Urothelium cell line (cell line): ENCODE measurements around the gene ARHGEF7.

Experiments used
- DNase-seq: peaks from one replicate; pipeline ENCODE4 v3.0.0; 2011; ENCODE audit warnings: low spot score, mixed read lengths
- FAIRE-seq: peaks from 2 replicates; lab custom pipeline; 2011; peaks lifted over from hg19 to GRCh38; lab: Jason Lieb, UNC

Gene ARHGEF7

GRCh38 chr13:111215081-111216047 lies 100.3 kb downstream of the ARHGEF7 start:
- DNase-seq, result no peak
- no peak for FAIRE-seq

- peak; percentile 19 for DNase-seq
- FAIRE-seq, result no peak
Measured at GRCh38 chr13:111216166-111216960, 101.3 kb downstream of the ARHGEF7 start.

- FAIRE-seq (no peak), DNase-seq (no peak)
Measured at GRCh38 chr13:111217641-111218040, 102.5 kb downstream of the ARHGEF7 start.

GRCh38 chr13:111219280-111219679 lies 104.2 kb downstream of the ARHGEF7 start:
- FAIRE-seq, result no peak
- no peak for DNase-seq

GRCh38 chr13:111219950-111220349 lies 104.8 kb downstream of the ARHGEF7 start:
- no peak for DNase-seq
- FAIRE-seq, result no peak

GRCh38 chr13:111225166-111225565 lies 110.1 kb downstream of the ARHGEF7 start:
- FAIRE-seq (no peak), DNase-seq (no peak)

- no peak for DNase-seq
- FAIRE-seq, result no peak
Measured at GRCh38 chr13:111225810-111226546, 110.9 kb downstream of the ARHGEF7 start.

GRCh38 chr13:111227405-111227804 lies 112.3 kb downstream of the ARHGEF7 start:
- FAIRE-seq (no peak), DNase-seq (no peak)

GRCh38 chr13:111228262-111229144 lies 113.4 kb downstream of the ARHGEF7 start:
- no peak for FAIRE-seq

GRCh38 chr13:111230385-111230930 lies 115.3 kb downstream of the ARHGEF7 start:
- no peak for FAIRE-seq
- DNase-seq, result no peak

More at GRCh38 chr13:111228262-111229144, 113.4 kb downstream of the ARHGEF7 start:
- DNase-seq, result no peak

- no peak for DNase-seq
- FAIRE-seq, result no peak
Measured at GRCh38 chr13:111232191-111232590, 117.1 kb downstream of the ARHGEF7 start.

- FAIRE-seq (no peak), DNase-seq (no peak)
Measured at GRCh38 chr13:111233080-111233479, 118.0 kb downstream of the ARHGEF7 start.

GRCh38 chr13:111239764-111240670 lies 124.9 kb downstream of the ARHGEF7 start:
- FAIRE-seq (no peak), DNase-seq (no peak)

- FAIRE-seq, result no peak
- no peak for DNase-seq
Measured at GRCh38 chr13:111241006-111241755, 126.1 kb downstream of the ARHGEF7 start.

GRCh38 chr13:111241862-111242261 lies 126.8 kb downstream of the ARHGEF7 start:
- FAIRE-seq, result no peak

GRCh38 chr13:111242585-111242984 lies 127.5 kb downstream of the ARHGEF7 start:
- FAIRE-seq (no peak), DNase-seq (no peak)

More at GRCh38 chr13:111241862-111242261, 126.8 kb downstream of the ARHGEF7 start:
- DNase-seq, result no peak

- DNase-seq (no peak), FAIRE-seq (no peak)
Measured at GRCh38 chr13:111243981-111244380, 128.9 kb downstream of the ARHGEF7 start.
